ENCODE results near the gene TEK.

The TEK gene

GRCh38 chr9:27248702-27249101, 139.7 kb downstream of the TEK start:
- no peak for DNase-seq

GRCh38 chr9:27258662-27259061, 149.6 kb downstream of the TEK start:
- DNase-seq, result no peak

DNA sequence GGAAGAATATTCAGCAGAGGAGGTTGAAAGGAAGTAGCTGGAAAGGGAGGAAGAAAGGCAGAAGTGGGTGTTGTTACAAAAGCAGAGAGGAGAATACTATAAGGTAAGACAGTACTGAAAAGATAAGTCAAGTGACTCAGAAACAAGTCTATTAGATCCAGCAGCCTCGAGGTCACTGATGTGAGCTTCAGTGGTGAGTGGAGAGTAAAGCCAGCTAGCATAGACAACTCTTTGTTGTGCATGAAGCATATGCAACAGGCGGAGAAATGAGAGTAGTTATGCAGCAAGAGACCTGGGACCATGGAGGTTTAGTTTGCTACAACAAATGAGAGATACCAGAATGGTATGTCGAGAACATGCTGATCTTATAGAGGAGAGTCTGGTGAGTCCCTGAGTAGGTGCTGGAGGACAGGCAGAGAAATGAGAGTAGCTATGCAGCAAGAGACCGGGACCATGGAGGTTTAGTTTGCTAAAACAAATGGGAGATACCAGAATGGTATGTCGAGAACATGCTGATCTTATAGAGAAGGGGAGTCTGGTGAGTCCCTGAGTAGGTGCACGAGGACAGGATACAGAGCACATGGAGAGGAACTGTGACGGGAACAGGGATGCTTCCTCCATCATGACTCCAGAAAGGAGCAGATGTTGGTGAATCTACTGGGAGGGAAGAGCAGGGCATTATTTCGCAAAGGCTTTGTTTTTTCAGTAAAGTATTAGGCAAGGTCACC, 151.9 kb downstream of the TEK start:
- DNase-seq, result no peak

- DNase-seq, result no peak
Measured at GRCh38 chr9:27261517-27262211, 152.6 kb downstream of the TEK start.

- no peak for DNase-seq
Measured at GRCh38 chr9:27272103-27272502, 163.1 kb downstream of the TEK start.

DNA sequence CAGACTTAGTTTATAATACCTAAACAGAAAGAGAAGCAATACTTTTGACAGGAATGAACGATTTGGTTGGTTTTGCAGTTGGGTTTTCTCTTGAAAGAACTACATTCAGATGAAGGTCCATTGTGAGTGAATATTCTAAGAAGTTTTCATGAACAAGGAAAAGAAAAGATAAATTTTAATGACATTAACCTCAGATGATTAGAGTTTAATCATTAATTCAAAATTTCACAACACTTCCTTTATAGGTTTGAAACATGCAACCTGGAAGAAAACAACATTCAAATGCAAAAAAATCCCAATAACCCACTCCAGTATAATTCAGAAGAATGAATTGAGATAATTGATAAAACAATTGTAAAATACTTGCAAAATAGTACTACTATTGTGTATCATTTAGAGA, 164.2 kb downstream of the TEK start:
- no peak for DNase-seq

DNA sequence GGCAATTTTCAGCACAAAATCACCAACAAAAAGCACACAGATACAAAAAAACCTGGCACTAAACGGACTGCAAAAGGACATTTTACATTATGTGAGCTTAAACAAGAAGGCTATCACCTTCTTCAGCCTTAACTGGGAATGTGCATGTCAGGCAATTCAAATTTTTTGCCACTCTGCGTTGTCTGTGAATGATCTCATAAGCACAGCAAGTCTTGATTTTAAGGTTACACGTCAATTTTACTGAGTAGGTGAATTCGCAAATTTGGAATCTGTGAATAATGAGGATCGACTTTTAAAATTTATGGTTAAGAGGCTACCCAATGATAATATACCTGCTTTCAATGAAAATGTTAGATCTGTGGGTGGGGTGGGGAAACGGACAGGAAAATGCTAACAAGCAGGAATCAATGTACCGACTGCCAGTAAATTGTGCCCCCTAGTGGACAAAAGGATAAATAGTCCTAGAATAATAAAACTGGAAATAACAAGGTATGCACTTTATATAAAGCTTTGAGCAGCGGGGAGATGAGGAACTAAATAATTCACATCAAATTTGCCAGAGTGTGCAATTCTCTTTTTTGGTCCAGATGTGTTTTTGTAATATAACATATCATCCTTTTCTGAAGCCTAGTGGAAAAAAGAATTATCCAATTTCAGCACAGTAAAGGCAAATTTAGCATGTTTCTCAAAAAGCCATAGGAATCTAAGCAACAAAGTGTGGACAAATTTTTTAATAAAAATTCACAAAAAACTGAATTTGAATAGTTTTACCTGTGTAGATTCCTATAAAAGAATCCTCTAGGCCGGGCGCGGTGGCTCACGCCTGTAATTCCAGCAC, 167.4 kb downstream of the TEK start:
- DNase-seq, result peak; percentile 57

DNA sequence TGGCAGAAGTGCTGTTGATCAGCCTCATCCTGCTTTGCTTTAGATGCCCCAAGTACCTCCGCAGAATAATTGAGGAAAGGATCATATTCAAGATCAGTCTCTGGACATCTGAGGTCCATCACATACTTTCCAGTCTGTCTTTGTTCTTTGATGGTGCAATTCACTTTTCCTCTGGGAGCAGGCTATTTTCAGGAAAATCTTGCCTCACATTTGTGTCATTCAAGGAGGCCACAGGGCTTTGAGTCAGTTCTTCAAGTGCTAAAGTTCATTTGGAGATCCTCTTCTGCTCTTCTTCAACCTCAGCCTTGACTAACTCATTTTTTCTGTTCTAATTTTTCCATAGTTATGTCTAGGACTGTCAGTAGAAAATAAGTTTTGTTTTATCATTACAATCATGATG, 169.3 kb downstream of the TEK start:
- DNase-seq, result no peak

DNA sequence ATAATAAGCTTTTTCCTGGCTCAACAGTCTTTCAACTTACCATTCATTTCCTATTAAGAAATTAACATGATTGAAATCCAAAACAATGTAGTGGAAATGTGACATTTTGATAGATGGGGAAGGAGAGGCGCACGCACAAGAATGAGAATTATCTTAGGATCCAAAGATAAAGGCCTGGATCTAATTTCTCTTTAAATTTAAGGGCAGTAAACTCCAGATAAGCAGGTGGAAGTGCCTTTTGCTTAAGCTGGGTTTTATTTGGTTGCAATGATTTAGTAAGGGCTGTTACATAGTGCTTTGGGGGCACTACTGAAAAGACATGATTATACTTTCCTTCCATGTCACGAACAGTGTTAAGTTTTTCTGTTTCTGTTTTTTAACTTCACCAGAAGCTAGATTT, 170.6 kb downstream of the TEK start:
- no peak for DNase-seq
